Parathyroid adenoma (tissue), 2 donors: Measurements from ENCODE around the gene GTF2F1.
A peak's percentile ranks its signal among the peaks of the same experiment; 100 is the strongest.
"Not testable (repeated sequence)": the region's sequence is repeated elsewhere in the genome, so short reads cannot be mapped to it uniquely, and the experiment has no call there.

Source experiments
- H2AFZ ChIP-seq: fragments of 300-600 bp; sonication (generic); one replicate; pipeline ENCODE4 v1.7.0; 2017; ENCODE audit warnings: antibody characterized with exemption, mild to moderate bottlenecking
- H3K27ac ChIP-seq: fragments of 300-600 bp; sonication (generic); one replicate; pipeline ENCODE4 v1.7.0; 2017
- H3K27me3 ChIP-seq: fragments of 300-600 bp; sonication (generic); one replicate; pipeline ENCODE4 v1.7.0; 2017; ENCODE audit warnings: low read length; ENCODE audit not compliant: control insufficient read depth, insufficient read depth
- H3K36me3 ChIP-seq: fragments of 300-600 bp; sonication (generic); one replicate; pipeline ENCODE4 v1.7.0; 2017; ENCODE audit warnings: low read length; ENCODE audit not compliant: control insufficient read depth, insufficient read depth
- H3K4me1 ChIP-seq: fragments of 300-600 bp; sonication (generic); one replicate; pipeline ENCODE4 v1.7.0; 2017; ENCODE audit warnings: control low read depth
- H3K4me2 ChIP-seq: fragments of 300-600 bp; sonication (generic); one replicate; pipeline ENCODE4 v1.7.0; 2017; ENCODE audit warnings: low read length
- H3K4me3 ChIP-seq: fragments of 300-600 bp; sonication (generic); one replicate; pipeline ENCODE4 v1.7.0; 2017; ENCODE audit warnings: low read depth, low read length
- H3K79me2 ChIP-seq: fragments of 300-600 bp; sonication (generic); one replicate; pipeline ENCODE4 v1.7.0; 2017; ENCODE audit warnings: control low read depth
- H3K9ac ChIP-seq: fragments of 300-600 bp; sonication (generic); one replicate; pipeline ENCODE4 v1.7.0; 2017; ENCODE audit warnings: mild to moderate bottlenecking
- H3K9me3 ChIP-seq: fragments of 300-600 bp; sonication (generic); one replicate; pipeline ENCODE4 v1.7.0; 2017; ENCODE audit warnings: low read length; ENCODE audit not compliant: control insufficient read depth
- TF ChIP-seq, protein P1 (sequence below): fragments of 300-600 bp; sonication (generic); IDR thresholded peaks from one replicate; pipeline ENCODE4 v1.7.0; 2017; ENCODE audit warnings: antibody characterized with exemption, mild to moderate bottlenecking
- donor health status: primary hyperparathyroidism.

Gene GTF2F1

DNA sequence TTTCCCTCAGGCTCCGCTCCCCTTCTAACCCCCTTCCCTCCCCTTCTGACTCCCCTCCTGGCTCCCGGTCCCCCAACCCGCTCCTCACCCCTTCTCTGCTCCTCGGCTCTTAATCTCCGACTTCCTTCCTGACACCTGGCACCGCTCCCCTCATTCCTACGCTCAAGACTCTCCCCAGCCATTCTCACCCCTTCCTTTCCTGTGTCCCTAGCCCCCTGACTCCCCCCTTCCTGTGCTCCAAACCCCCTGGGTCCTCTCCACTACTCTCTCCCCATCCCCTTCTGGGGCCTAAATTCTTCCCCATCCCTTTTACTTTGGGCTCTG, 31.0 kb downstream of the GTF2F1 start:
- Histone ChIP-seq H3K4me1 (peaks cover 7% of the 10 kb centered on the region), H3K27ac (peak overlapping the region; percentile 67), H3K27me3 (no peaks in the 10 kb centered on the region), H3K4me2 (peak overlapping the region; percentile 85), H3K4me3 (peak overlapping the region; percentile 69), H3K79me2 (no peaks in the 10 kb centered on the region), H3K36me3 (no peaks in the 10 kb centered on the region), H3K9me3 (no peaks in the 10 kb centered on the region), H3K9ac (no peak overlapping the region), H2AFZ (peak overlapping the region; percentile 92)
- TF ChIP-seq, protein P1, sequence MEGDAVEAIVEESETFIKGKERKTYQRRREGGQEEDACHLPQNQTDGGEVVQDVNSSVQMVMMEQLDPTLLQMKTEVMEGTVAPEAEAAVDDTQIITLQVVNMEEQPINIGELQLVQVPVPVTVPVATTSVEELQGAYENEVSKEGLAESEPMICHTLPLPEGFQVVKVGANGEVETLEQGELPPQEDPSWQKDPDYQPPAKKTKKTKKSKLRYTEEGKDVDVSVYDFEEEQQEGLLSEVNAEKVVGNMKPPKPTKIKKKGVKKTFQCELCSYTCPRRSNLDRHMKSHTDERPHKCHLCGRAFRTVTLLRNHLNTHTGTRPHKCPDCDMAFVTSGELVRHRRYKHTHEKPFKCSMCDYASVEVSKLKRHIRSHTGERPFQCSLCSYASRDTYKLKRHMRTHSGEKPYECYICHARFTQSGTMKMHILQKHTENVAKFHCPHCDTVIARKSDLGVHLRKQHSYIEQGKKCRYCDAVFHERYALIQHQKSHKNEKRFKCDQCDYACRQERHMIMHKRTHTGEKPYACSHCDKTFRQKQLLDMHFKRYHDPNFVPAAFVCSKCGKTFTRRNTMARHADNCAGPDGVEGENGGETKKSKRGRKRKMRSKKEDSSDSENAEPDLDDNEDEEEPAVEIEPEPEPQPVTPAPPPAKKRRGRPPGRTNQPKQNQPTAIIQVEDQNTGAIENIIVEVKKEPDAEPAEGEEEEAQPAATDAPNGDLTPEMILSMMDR, result no peak

DNA sequence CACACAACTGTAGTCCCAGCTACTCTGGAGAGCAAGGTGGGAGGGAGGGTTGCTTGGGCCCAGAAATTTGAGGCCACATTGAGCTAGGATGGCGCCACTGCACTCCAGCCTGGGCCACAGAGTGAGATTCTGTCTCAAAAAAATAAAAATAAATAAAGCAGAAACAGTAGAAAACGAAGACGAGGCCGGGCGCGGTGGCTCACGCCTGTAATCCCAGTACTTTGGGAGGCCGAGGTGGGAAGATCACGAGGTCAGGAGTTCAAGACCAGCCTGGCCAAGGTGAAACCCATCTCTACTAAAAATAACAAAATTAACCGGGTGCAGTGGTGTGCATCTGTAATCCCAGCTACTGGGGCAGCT, 32.1 kb downstream of the GTF2F1 start:
- peak overlapping the region; percentile 85 for H3K4me2 ChIP-seq
- H2AFZ ChIP-seq, result peak overlapping the region; percentile 92
- not testable (repeated sequence) for H3K9me3 ChIP-seq, H3K9ac ChIP-seq, H3K36me3 ChIP-seq, H3K79me2 ChIP-seq, H3K27me3 ChIP-seq, H3K4me1 ChIP-seq
- peak overlapping the region; percentile 69 for H3K4me3 ChIP-seq
- H3K27ac ChIP-seq, result peak overlapping the region; percentile 67

DNA sequence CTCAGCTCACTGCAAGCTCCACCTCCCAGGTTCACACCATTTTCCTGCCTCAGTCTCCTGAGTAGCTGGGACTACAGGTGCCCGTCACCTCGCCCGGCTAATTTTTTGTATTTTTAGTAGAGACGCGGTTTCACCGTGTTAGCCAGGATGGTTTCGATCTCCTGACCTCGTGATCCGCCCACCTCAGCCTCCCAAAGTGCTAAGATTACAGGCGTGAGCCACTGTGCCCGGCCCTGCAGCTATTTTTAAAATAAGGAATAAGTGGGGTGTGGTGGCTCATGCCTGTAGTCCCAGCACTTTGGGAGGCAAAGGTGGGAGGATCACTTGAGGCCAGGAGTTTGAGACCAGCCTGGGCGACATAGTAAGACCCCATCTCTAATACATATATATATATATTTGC, 32.5 kb downstream of the GTF2F1 start:
- not testable (repeated sequence) for H3K9ac ChIP-seq, H3K79me2 ChIP-seq, H3K27ac ChIP-seq, H3K4me1 ChIP-seq, H3K9me3 ChIP-seq, H3K4me3 ChIP-seq, H2AFZ ChIP-seq, H3K36me3 ChIP-seq, H3K27me3 ChIP-seq, H3K4me2 ChIP-seq

DNA sequence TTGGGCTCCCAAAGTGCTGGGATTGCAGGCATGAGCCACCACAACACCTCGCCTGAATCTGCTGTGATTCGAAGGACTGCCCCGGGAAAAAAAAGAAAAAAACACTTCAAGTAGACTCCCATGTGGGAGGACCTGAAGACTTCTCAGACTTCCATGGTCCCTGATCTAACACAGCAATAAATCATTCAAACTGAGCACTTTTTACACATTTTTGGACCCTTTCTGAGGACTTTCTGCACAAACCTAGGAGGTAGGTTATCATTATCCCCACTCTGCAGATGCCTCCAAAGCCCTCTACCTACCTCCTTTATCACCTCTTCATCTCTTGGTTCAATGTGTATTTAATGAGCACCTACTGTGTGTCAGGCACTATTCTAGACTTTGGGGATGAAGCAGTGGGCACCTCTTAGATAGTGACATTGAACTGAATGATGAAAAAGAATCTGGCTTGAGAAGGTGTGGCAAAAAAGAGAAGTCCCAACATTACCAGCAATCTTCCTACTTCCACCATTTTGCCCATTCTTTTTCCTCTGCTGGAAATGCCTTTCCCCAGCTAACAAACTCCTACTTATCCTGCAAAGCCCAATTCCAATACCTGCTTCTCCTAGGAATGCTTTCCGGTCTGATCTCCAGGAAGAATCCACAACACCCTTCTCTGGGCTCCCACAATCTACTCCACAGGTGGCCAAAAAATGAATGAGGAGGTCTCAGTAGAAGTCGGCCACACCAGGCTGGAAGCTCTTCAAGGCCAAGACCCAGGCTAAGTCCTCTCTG, 33.2 kb downstream of the GTF2F1 start:
- no peaks in the 10 kb centered on the region for H3K27me3 ChIP-seq
- no peak overlapping the region for H3K4me2 ChIP-seq
- H3K36me3 ChIP-seq, result no peaks in the 10 kb centered on the region
- H3K27ac ChIP-seq, result no peak overlapping the region
- TF ChIP-seq, protein P1, result no peak
- H3K79me2 ChIP-seq, result no peaks in the 10 kb centered on the region
- H3K9me3 ChIP-seq, result no peaks in the 10 kb centered on the region
- H3K4me1 ChIP-seq, result peaks cover 7% of the 10 kb centered on the region
- no peak overlapping the region for H2AFZ ChIP-seq
- no peak overlapping the region for H3K9ac ChIP-seq
- H3K4me3 ChIP-seq, result no peak overlapping the region

DNA sequence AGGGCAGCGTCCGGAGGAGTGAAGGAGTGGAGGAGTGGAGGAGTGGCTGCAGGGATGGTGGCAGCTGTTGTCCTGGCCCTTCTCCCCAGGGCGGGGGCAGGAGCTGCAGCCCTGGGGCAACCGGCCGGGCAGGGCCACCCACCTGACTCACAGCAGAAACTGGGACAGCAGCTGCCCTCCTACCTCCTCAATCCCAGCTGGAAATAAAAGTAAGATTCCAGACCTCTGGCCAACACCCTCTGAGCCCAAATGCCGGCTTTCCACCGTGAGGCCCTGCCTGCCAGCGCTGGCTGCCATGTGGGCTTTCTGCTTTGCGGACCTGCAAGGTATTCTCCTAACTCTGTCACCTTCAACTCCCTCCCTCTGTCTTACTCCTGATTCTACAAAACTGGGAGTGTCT, 35.0 kb downstream of the GTF2F1 start:
- Histone ChIP-seq H3K9me3 (no peaks in the 10 kb centered on the region), H3K79me2 (no peaks in the 10 kb centered on the region), H3K36me3 (no peaks in the 10 kb centered on the region), H3K9ac (no peak overlapping the region), H2AFZ (peak overlapping the region; percentile 92), H3K27ac (peak overlapping the region; percentile 33), H3K4me1 (peaks cover 7% of the 10 kb centered on the region), H3K4me3 (no peak overlapping the region), H3K27me3 (no peaks in the 10 kb centered on the region), H3K4me2 (peak overlapping the region; percentile 30)
- TF ChIP-seq, protein P1, result no peak

DNA sequence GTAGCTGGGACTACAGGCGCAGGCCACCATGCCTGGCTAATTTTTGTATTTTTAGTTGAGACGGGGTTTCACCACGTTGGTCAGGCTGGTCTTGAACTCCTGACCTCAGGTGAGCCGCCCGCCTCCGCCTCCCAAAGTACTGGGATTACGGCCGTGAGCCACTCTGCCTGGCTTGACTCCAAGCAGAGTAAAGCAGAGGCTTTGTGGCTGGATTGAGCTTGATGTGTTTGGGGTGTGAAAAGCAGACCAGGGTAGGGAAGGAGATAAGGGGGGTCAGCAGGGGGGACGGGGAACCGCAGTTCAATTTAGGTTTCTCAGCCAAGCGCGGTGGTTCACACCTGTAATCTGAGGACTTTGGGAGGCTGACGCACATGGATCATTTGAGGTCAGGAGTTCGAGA, 35.8 kb downstream of the GTF2F1 start:
- TF ChIP-seq, protein P1, result no peak
- H3K36me3 ChIP-seq, result no peaks in the 10 kb centered on the region

DNA sequence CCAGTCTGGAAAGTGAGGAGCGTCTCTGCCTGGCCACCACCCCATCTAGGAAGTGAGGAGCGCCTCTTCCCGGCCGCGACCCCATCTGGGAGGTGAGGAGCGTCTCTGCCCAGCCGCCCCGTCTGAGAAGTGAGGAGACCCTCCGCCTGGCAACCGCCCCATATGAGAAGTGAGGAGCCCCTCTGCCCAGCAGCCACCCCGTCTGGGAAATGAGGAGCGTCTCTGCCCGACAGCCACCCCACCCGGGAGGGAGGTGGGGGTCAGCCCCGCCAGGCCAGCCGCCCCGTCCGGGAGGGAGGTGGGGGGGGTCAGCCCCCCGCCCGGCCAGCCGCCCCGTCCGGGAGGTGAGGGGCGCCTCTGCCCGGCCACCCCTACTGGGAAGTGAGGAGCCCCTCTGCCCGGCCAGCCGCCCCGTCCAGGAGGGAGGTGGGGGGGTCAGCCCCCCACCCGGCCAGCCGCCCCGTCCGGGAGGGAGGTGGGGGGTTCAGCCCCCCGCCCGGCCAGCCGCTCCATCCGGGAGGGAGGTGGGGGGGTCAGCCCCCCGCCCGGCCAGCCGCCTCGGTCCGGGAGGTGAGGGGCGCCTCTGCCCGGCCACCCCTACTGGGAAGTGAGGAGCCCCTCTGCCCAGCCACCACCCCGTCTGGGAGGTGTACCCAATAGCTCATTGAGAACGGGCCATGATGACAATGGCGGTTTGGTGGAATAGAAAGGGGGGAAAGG, 37.5 kb downstream of the GTF2F1 start:
- H3K79me2 ChIP-seq, H3K36me3 ChIP-seq, H3K27me3 ChIP-seq, H2AFZ ChIP-seq, H3K9me3 ChIP-seq, H3K4me3 ChIP-seq, H3K4me2 ChIP-seq, H3K27ac ChIP-seq, H3K9ac ChIP-seq, H3K4me1 ChIP-seq: not testable (repeated sequence)

More for the DNA sequence above, 35.8 kb downstream of the GTF2F1 start:
- Histone ChIP-seq H3K4me2 (no peak overlapping the region), H3K9ac (no peak overlapping the region), H3K27me3 (no peaks in the 10 kb centered on the region), H3K4me3 (no peak overlapping the region), H3K9me3 (no peaks in the 10 kb centered on the region), H3K79me2 (no peaks in the 10 kb centered on the region), H3K27ac (no peak overlapping the region), H3K4me1 (peaks cover 5% of the 10 kb centered on the region), H2AFZ (no peak overlapping the region)
